HL-60 (cell line): ENCODE measurements around the gene TUBB2B.

ENCODE experiments used
- DNase-seq, 2 experiments: peaks; one replicate each; pipeline ENCODE4 v3.0.0-alpha.2; 2010 to 2020; ENCODE audit warnings: low read depth in 1 of 2, low spot score in 1 of 2
- H3K27ac ChIP-seq: fragments of 250-450 bp; sonication (Bioruptor Pico); replicated peaks from 2 replicates; pipeline ENCODE4 v1.5.1; 2020; ENCODE audit warnings: mild to moderate bottlenecking, moderate library complexity
- H3K27me3 ChIP-seq: fragments of 250-450 bp; sonication (Bioruptor Pico); 2 replicates; pipeline ENCODE4 v1.5.1; 2021; ENCODE audit warnings: mild to moderate bottlenecking, moderate library complexity; ENCODE audit not compliant: insufficient read depth, poor library complexity, severe bottlenecking
- H3K4me3 ChIP-seq: replicated peaks from 2 replicates; pipeline ENCODE4 v1.5.1; 2011; ENCODE audit warnings: mild to moderate bottlenecking, control low read depth, low read length; ENCODE audit not compliant: insufficient read depth
- CTCF ChIP-seq: IDR thresholded peaks from one replicate; pipeline ENCODE4 v1.5.1; 2011; ENCODE audit warnings: low read length, control low read depth, inconsistent platforms; ENCODE audit not compliant: insufficient read depth
- GABPA ChIP-seq: IDR thresholded peaks from 2 replicates; pipeline ENCODE4 v1.6.1; 2012; ENCODE audit warnings: low read depth
- POLR2AphosphoS5 ChIP-seq: IDR thresholded peaks from 2 replicates; pipeline ENCODE4 v1.6.1; 2012; ENCODE audit warnings: low read depth
- REST ChIP-seq: IDR thresholded peaks from 2 replicates; pipeline ENCODE4 v1.6.1; 2012; ENCODE audit warnings: low read depth; ENCODE audit not compliant: insufficient replicate concordance
- SPI1 ChIP-seq: IDR thresholded peaks from 2 replicates; pipeline ENCODE4 v1.6.1; 2012; ENCODE audit warnings: low read depth, mild to moderate bottlenecking, borderline replicate concordance

Gene TUBB2B

GRCh38 chr6:3206339-3207015 lies 21.0 kb downstream of the TUBB2B start:
- Histone ChIP-seq H3K4me3 (no peak overlapping the region), H3K27me3 (peaks cover 8% of the 10 kb centered on the region), H3K27ac (no peak overlapping the region)
- no peak for DNase-seq
- TF ChIP-seq CTCF (no peak), POLR2AphosphoS5 (no peak), SPI1 (no peak), REST (no peak), GABPA (no peak)

GRCh38 chr6:3205913-3206312 lies 21.5 kb downstream of the TUBB2B start:
- Histone ChIP-seq H3K27me3 (peaks cover 8% of the 10 kb centered on the region), H3K27ac (no peak overlapping the region), H3K4me3 (no peak overlapping the region)
- TF ChIP-seq POLR2AphosphoS5 (no peak), GABPA (no peak), REST (no peak), SPI1 (no peak), CTCF (no peak)
- peak; percentile 18 to 26 for DNase-seq

- peaks cover 8% of the 10 kb centered on the region for H3K27me3 ChIP-seq
- TF ChIP-seq CTCF (no peak), REST (no peak), POLR2AphosphoS5 (no peak), GABPA (no peak), SPI1 (no peak)
- H3K27ac ChIP-seq: no peak overlapping the region
- DNase-seq: no peak
- H3K4me3 ChIP-seq: no peak overlapping the region
Measured at GRCh38 chr6:3204921-3205320, 22.5 kb downstream of the TUBB2B start.
